Glutamatergic neuron (in vitro differentiated cells): Measurements from ENCODE around the gene RNF25. TPM values are rescaled to one million over a fixed set of nuclear protein-coding genes. Genes with fewer than 3 reads are reported as not detected.

Experiments used
- DNase-seq: peaks from one replicate; pipeline ENCODE4 v3.0.0; 2022
- H3K27ac Mint-ChIP-seq: one replicate; pipeline ENCODE4 v1.8.0; 2020; ENCODE audit warnings: mild to moderate bottlenecking, mixed read lengths, inconsistent platforms; ENCODE audit not compliant: unreplicated experiment
- H3K27me3 Mint-ChIP-seq: one replicate; pipeline ENCODE4 v1.8.0; 2020; ENCODE audit warnings: mild to moderate bottlenecking, moderate library complexity, mixed read lengths, inconsistent platforms; ENCODE audit not compliant: unreplicated experiment
- H3K36me3 Mint-ChIP-seq: one replicate; pipeline ENCODE4 v1.8.0; 2020; ENCODE audit warnings: mild to moderate bottlenecking, mixed read lengths, inconsistent platforms; ENCODE audit not compliant: unreplicated experiment
- H3K4me1 Mint-ChIP-seq: one replicate; pipeline ENCODE4 v1.8.0; 2020; ENCODE audit warnings: mild to moderate bottlenecking, low read depth, mixed read lengths, inconsistent platforms; ENCODE audit not compliant: unreplicated experiment
- H3K4me3 Mint-ChIP-seq: one replicate; pipeline ENCODE4 v1.8.0; 2020; ENCODE audit warnings: mild to moderate bottlenecking, mixed read lengths, inconsistent platforms; ENCODE audit not compliant: unreplicated experiment
- H3K9me3 Mint-ChIP-seq: one replicate; pipeline ENCODE4 v1.8.0; 2020; ENCODE audit warnings: mild to moderate bottlenecking, moderate library complexity, mixed read lengths, inconsistent platforms; ENCODE audit not compliant: unreplicated experiment
- CTCF ChIP-seq: fragments of 200-600 bp; sonication (generic); IDR thresholded peaks from one replicate; pipeline ENCODE4 v1.5.0; 2021; ENCODE audit not compliant: partially characterized antibody, unreplicated experiment
- total RNA-seq: library from RNA; stranded (reverse); fragmentation: NEBNext Ultra II Directional; extraction: Animal tissue kit (Norgen Biotek cat#: 25700); gene quantifications from one replicate; pipeline ENCODE4 v1.2.1, GENCODE V29; 2021; ENCODE audit not compliant: unreplicated experiment

The RNF25 gene
- total RNA-seq, 1 donor from 2014 or later, result 34.6 TPM

GRCh38 chr2:218631837-218632236 lies 40.0 kb downstream of the RNF25 start:
- no peaks in the 10 kb centered on the region for H3K36me3 Mint-ChIP-seq
- TF ChIP-seq CTCF, result no peak
- H3K9me3 Mint-ChIP-seq, result peaks cover 4% of the 10 kb centered on the region
- no peak for DNase-seq
- no peak overlapping the region for H3K27ac Mint-ChIP-seq
- no peak overlapping the region for H3K4me3 Mint-ChIP-seq
- H3K27me3 Mint-ChIP-seq, result no peaks in the 10 kb centered on the region
- H3K4me1 Mint-ChIP-seq, result peaks cover 3% of the 10 kb centered on the region

- no peak for DNase-seq
- TF ChIP-seq CTCF, result no peak
- no peak overlapping the region for H3K4me3 Mint-ChIP-seq
- no peak overlapping the region for H3K27ac Mint-ChIP-seq
- peaks cover 3% of the 10 kb centered on the region for H3K4me1 Mint-ChIP-seq
- H3K27me3 Mint-ChIP-seq, result no peaks in the 10 kb centered on the region
- H3K36me3 Mint-ChIP-seq, result no peaks in the 10 kb centered on the region
- no peaks in the 10 kb centered on the region for H3K9me3 Mint-ChIP-seq
Observed at GRCh38 chr2:218627939-218628338, 43.9 kb downstream of the RNF25 start.

GRCh38 chr2:218626369-218626768 lies 45.4 kb downstream of the RNF25 start:
- no peak for DNase-seq
- H3K4me3 Mint-ChIP-seq, result no peak overlapping the region
- no peaks in the 10 kb centered on the region for H3K9me3 Mint-ChIP-seq
- peaks cover 3% of the 10 kb centered on the region for H3K4me1 Mint-ChIP-seq
- no peaks in the 10 kb centered on the region for H3K36me3 Mint-ChIP-seq
- H3K27me3 Mint-ChIP-seq, result no peaks in the 10 kb centered on the region
- H3K27ac Mint-ChIP-seq, result no peak overlapping the region
- TF ChIP-seq CTCF, result no peak

- Mint-ChIP-seq H3K4me3 (no peak overlapping the region), H3K27ac (no peak overlapping the region), H3K27me3 (no peaks in the 10 kb centered on the region), H3K36me3 (no peaks in the 10 kb centered on the region), H3K4me1 (no peaks in the 10 kb centered on the region), H3K9me3 (no peaks in the 10 kb centered on the region)
- DNase-seq, result no peak
- TF ChIP-seq CTCF, result no peak
Observed at GRCh38 chr2:218623366-218623705, 48.5 kb downstream of the RNF25 start.

- H3K36me3 Mint-ChIP-seq, result no peaks in the 10 kb centered on the region
Observed at GRCh38 chr2:218622606-218623365, 49.0 kb downstream of the RNF25 start.

More at GRCh38 chr2:218622606-218623365, 49.0 kb downstream of the RNF25 start:
- TF ChIP-seq CTCF, result no peak
- Mint-ChIP-seq H3K4me1 (no peaks in the 10 kb centered on the region), H3K9me3 (no peaks in the 10 kb centered on the region), H3K27me3 (no peaks in the 10 kb centered on the region), H3K27ac (no peak overlapping the region), H3K4me3 (no peak overlapping the region)
- no peak for DNase-seq
